IMR-90 (cell line): Measurements from ENCODE around the gene CSRNP3. TPM values are rescaled to one million over a fixed set of nuclear protein-coding genes. Genes with fewer than 3 reads are reported as not detected.

ENCODE experiments used
- ATAC-seq: fragments of 200-7000 bp; cut with Tn5 transposase; 2 replicates; pipeline ENCODE4 v1.9.1; 2020; ENCODE audit warnings: low read depth, mild to moderate bottlenecking, moderate library complexity
- BruUV-seq: library from RNA; stranded (reverse); fragments of 400-500 nt; replicated peaks from 2 replicates; lab custom pipeline; 2021; lab: Mats Ljungman, UMichigan
- CTCF ChIA-PET: fragments of 300-600 bp; formaldehyde crosslinking; extraction: SDS; loops from one replicate; lab custom pipeline; 2021; ENCODE audit warnings: antibody characterized with exemption; lab: Yijun Ruan, JAX
- POLR2A ChIA-PET: fragments of 300-600 bp; sonication (Branson Sonifier 250); formaldehyde crosslinking; loops from one replicate; lab custom pipeline; 2022; ENCODE audit warnings: antibody characterized with exemption; ENCODE audit not compliant: unreplicated experiment; lab: Charles Lee
- DNase-seq: peaks from one replicate; pipeline ENCODE4 v3.0.0; 2013
- H2AFZ ChIP-seq: replicated peaks from 2 replicates; pipeline ENCODE3; 2013; ENCODE audit warnings: low read length, mild to moderate bottlenecking; ENCODE audit not compliant: poor library complexity
- H2AK5ac ChIP-seq: 2 replicates; pipeline ENCODE4 v1.6.1; 2013; ENCODE audit warnings: low read depth, low read length, inconsistent platforms
- H2AK9ac ChIP-seq: replicated peaks from 2 replicates; pipeline ENCODE3; 2013; ENCODE audit warnings: mild to moderate bottlenecking, low read depth, low read length, moderate library complexity; ENCODE audit not compliant: poor library complexity
- H2BK120ac ChIP-seq: 2 replicates; pipeline ENCODE4 v1.6.1; 2013; ENCODE audit warnings: low read depth, low read length, inconsistent platforms
- H2BK15ac ChIP-seq: 3 replicates; pipeline ENCODE4 v1.6.1; 2013; ENCODE audit warnings: low read depth, low read length, inconsistent platforms
- H2BK20ac ChIP-seq: 2 replicates; pipeline ENCODE4 v1.6.1; 2013; ENCODE audit warnings: low read depth, mild to moderate bottlenecking, inconsistent platforms, low read length, moderate library complexity
- H2BK5ac ChIP-seq: 2 replicates; pipeline ENCODE4 v1.6.1; 2013; ENCODE audit warnings: mild to moderate bottlenecking, low read depth, low read length, inconsistent platforms; ENCODE audit not compliant: poor library complexity, severe bottlenecking
- H3K14ac ChIP-seq: replicated peaks from 2 replicates; pipeline ENCODE4 v1.6.1; 2013; ENCODE audit warnings: low read depth, low read length, inconsistent platforms
- H3K18ac ChIP-seq: 2 replicates; pipeline ENCODE4 v1.6.1; 2013; ENCODE audit warnings: low read depth, low read length, control low read depth
- H3K23ac ChIP-seq: 2 replicates; pipeline ENCODE4 v1.6.1; 2013; ENCODE audit warnings: low read depth, low read length, inconsistent platforms
- H3K27ac ChIP-seq: 2 replicates; pipeline ENCODE4 v1.5.1; 2013; ENCODE audit warnings: mild to moderate bottlenecking, control low read depth, low read length; ENCODE audit not compliant: insufficient read depth
- H3K27me3 ChIP-seq: 2 replicates; pipeline ENCODE4 v1.6.1; 2013; ENCODE audit warnings: low read length; ENCODE audit not compliant: control insufficient read depth, insufficient read depth
- H3K36me3 ChIP-seq: 2 replicates; pipeline ENCODE4 v1.6.1; 2013; ENCODE audit warnings: low read length, mixed read lengths; ENCODE audit not compliant: control insufficient read depth, insufficient read depth
- H3K4ac ChIP-seq: 2 replicates; pipeline ENCODE4 v1.6.1; 2013; ENCODE audit warnings: low read depth, low read length, inconsistent platforms
- H3K4me1 ChIP-seq: 2 replicates; pipeline ENCODE4 v1.6.1; 2013; ENCODE audit warnings: low read length, mixed read lengths; ENCODE audit not compliant: control insufficient read depth, insufficient read depth
- H3K4me2 ChIP-seq: 2 replicates; pipeline ENCODE4 v1.6.1; 2013; ENCODE audit warnings: low read depth, mild to moderate bottlenecking, control low read depth, low read length, moderate library complexity
- H3K4me3 ChIP-seq: 2 replicates; pipeline ENCODE4 v1.5.1; 2013; ENCODE audit warnings: low read depth, mild to moderate bottlenecking, control low read depth, low read length, moderate library complexity; ENCODE audit not compliant: insufficient read depth
- H3K56ac ChIP-seq: 2 replicates; pipeline ENCODE4 v1.6.1; 2013; ENCODE audit warnings: low read length, inconsistent platforms; ENCODE audit not compliant: insufficient read depth; ENCODE audit errors: extremely low read depth
- H3K79me1 ChIP-seq, 2 experiments: 2 replicates each; pipeline ENCODE4 v1.6.1; 2013; ENCODE audit warnings: low read length in 2 of 2, inconsistent platforms in 1 of 2, low read depth in 1 of 2
- H3K9ac ChIP-seq: 2 replicates; pipeline ENCODE4 v1.6.1; 2013; ENCODE audit warnings: low read depth, low read length, control low read depth
- H3K9me1 ChIP-seq: 2 replicates; pipeline ENCODE4 v1.6.1; 2013; ENCODE audit warnings: low read length, inconsistent platforms; ENCODE audit not compliant: insufficient read depth
- H3K9me3 ChIP-seq: 2 replicates; pipeline ENCODE4 v1.6.1; 2013; ENCODE audit warnings: low read length; ENCODE audit not compliant: control insufficient read depth, insufficient read depth
- H4K20me1 ChIP-seq: 2 replicates; pipeline ENCODE4 v1.6.1; 2013; ENCODE audit warnings: low read length, inconsistent platforms; ENCODE audit not compliant: insufficient read depth
- H4K5ac ChIP-seq: 2 replicates; pipeline ENCODE4 v1.6.1; 2013; ENCODE audit warnings: mild to moderate bottlenecking, low read depth, low read length, control low read depth
- H4K8ac ChIP-seq, 2 experiments: 2 replicates each; pipeline ENCODE4 v1.6.1; 2013; ENCODE audit warnings: low read depth in 2 of 2, low read length in 2 of 2, control low read depth in 1 of 2, inconsistent platforms in 1 of 2
- H4K91ac ChIP-seq: 2 replicates; pipeline ENCODE4 v1.6.1; 2013; ENCODE audit warnings: low read depth, low read length, inconsistent platforms; ENCODE audit not compliant: insufficient read depth
- BHLHE40 ChIP-seq: fragments of 150-350 bp; IDR thresholded peaks from 2 replicates; pipeline ENCODE4 v1.6.1; 2016; ENCODE audit warnings: mild to moderate bottlenecking, low read depth, low read length
- CEBPB ChIP-seq: IDR thresholded peaks from 2 replicates; pipeline ENCODE4 v1.6.1; 2012; ENCODE audit warnings: low read depth, low read length, improper control_type of control experiment
- CHD1 ChIP-seq: IDR thresholded peaks from 2 replicates; pipeline ENCODE4 v1.6.1; 2012; ENCODE audit warnings: low read depth, low read length, improper control_type of control experiment
- FOS ChIP-seq: fragments of 150-350 bp; IDR thresholded peaks from 2 replicates; pipeline ENCODE4 v1.6.1; 2016; ENCODE audit warnings: low read depth, low read length
- MAFK ChIP-seq: IDR thresholded peaks from 2 replicates; pipeline ENCODE4 v1.6.1; 2012; ENCODE audit warnings: low read depth, low read length, improper control_type of control experiment
- MAZ ChIP-seq: IDR thresholded peaks from 2 replicates; pipeline ENCODE4 v1.6.1; 2012; ENCODE audit warnings: low read depth, mild to moderate bottlenecking, low read length, improper control_type of control experiment, moderate library complexity, borderline replicate concordance
- MXI1 ChIP-seq: IDR thresholded peaks from 2 replicates; pipeline ENCODE4 v1.6.1; 2012; ENCODE audit warnings: low read depth, mild to moderate bottlenecking, low read length, moderate library complexity, borderline replicate concordance
- NFE2L2 ChIP-seq: fragments of 150-350 bp; IDR thresholded peaks from 2 replicates; pipeline ENCODE4 v1.6.1; 2016; ENCODE audit warnings: low read depth, mild to moderate bottlenecking, low read length
- POLR2A ChIP-seq: IDR thresholded peaks from 2 replicates; pipeline ENCODE4 v1.6.1; 2012; ENCODE audit warnings: mild to moderate bottlenecking, low read depth, low read length
- RAD21 ChIP-seq: IDR thresholded peaks from 2 replicates; pipeline ENCODE4 v1.6.1; 2012; ENCODE audit warnings: low read length, improper control_type of control experiment
- RCOR1 ChIP-seq: IDR thresholded peaks from 2 replicates; pipeline ENCODE4 v1.6.1; 2012; ENCODE audit warnings: mild to moderate bottlenecking, low read length, improper control_type of control experiment; ENCODE audit not compliant: insufficient replicate concordance
- RFX5 ChIP-seq: IDR thresholded peaks from 2 replicates; pipeline ENCODE4 v1.8.0; 2012; ENCODE audit warnings: low read depth, mild to moderate bottlenecking, low read length, moderate library complexity
- SMC3 ChIP-seq: fragments of 150-350 bp; IDR thresholded peaks from 2 replicates; pipeline ENCODE4 v1.6.1; 2016; ENCODE audit warnings: low read depth, mild to moderate bottlenecking, antibody characterized with exemption, low read length, moderate library complexity
- WGBS, 2 experiments: methylation state at CpG; one replicate each; pipeline versions ENCODE4 v1.1.5 to v1.1.7; 2013; ENCODE audit warnings: missing lambda C conversion rate in 2 of 2; ENCODE audit not compliant: insufficient read length in 1 of 2; ENCODE audit errors: extremely low coverage in 2 of 2; 5-methylcytosine and 5-hydroxymethylcytosine counted together
- dilution Hi-C: fragments of 300-500 bp; cut with HindIII; formaldehyde crosslinking; loops from one replicate; pipeline ENCODE4 v1.14.3; 2018; ENCODE audit warnings: low sequenced_read_pairs; ENCODE audit not compliant: unreplicated experiment
- in situ Hi-C: fragments of 300-500 bp; cut with MboI; formaldehyde crosslinking; loops from 3 replicates; pipeline ENCODE4 v1.14.3; 2019; ENCODE audit warnings: low sequenced_read_pairs, inconsistent platforms, mixed read lengths
- intact Hi-C: fragments of 100-400 bp; cut with micrococcal nuclease; formaldehyde crosslinking; loops from 2 replicates; pipeline ENCODE4 v1.10.0; 2022
- polyA plus RNA-seq, 3 experiments: library from polyadenylated mRNA; depleted of rRNA; stranded (reverse); fragments of >200 nt; gene quantifications; 2 replicates each; pipeline ENCODE4 v1.2.3, GENCODE V29; 2012; ENCODE audit warnings: low replicate concordance in 1 of 3
- total RNA-seq: library from RNA; depleted of rRNA; stranded (reverse); fragments of >200 nt; gene quantifications from 2 replicates; pipeline ENCODE4 v1.2.3, GENCODE V29; 2012
- TF ChIP-seq, protein P1 (sequence below): fragments of 150-350 bp; IDR thresholded peaks from 2 replicates; pipeline ENCODE4 v1.6.1; 2017; ENCODE audit warnings: mild to moderate bottlenecking, antibody characterized with exemption, low read length, low read depth
- TF ChIP-seq, protein P2 (sequence below): fragments of 150-350 bp; IDR thresholded peaks from 2 replicates; pipeline ENCODE4 v1.6.1; 2016; ENCODE audit warnings: low read depth, mild to moderate bottlenecking, low read length, moderate library complexity, borderline replicate concordance

The CSRNP3 gene
- total and polyA plus RNA-seq, 2 of the 4 experiments (the other 2 are of a cell fraction): 0.21 to 0.72 TPM

DNA sequence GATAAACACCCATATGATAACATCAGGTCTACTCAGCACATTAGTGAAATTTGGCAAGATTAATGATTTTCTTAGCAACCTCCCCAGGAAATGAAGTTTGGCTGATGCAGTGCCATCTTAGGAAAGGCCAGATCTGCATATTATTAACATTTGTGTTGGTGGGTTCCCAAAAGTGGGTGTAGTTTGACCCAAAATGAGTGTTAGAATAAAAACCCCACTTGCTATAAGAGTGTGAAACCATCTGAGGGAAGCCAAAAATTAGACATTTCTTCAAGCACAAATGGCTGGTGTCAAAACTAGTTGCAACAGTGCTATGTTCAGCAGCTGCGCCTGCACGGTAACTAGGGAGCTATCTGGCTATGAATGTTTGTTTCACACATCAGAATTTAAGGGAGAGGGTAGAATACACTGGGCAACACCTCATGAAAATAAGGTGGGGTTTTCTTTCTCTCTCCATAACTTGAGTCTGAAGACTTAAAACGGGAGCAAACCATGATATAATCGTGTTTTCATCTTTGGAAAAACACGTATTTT, 15.9 kb upstream of the CSRNP3 start:
- Histone ChIP-seq H4K20me1 (no peaks in the 10 kb centered on the region), H3K4ac (no peak overlapping the region), H3K14ac (no peak overlapping the region), H4K8ac (no peak overlapping the region), H2BK15ac (no peak overlapping the region), H3K27me3 (no peaks in the 10 kb centered on the region), H3K9me1 (no peaks in the 10 kb centered on the region), H3K4me1 (no peaks in the 10 kb centered on the region), H3K9ac (no peak overlapping the region), H4K5ac (no peak overlapping the region), H3K36me3 (no peaks in the 10 kb centered on the region), H3K23ac (no peak overlapping the region), H3K18ac (no peak overlapping the region), H3K4me3 (no peak overlapping the region), H4K91ac (no peak overlapping the region), H2BK120ac (no peak overlapping the region), H2BK20ac (no peak overlapping the region), H3K79me1 (no peaks in the 10 kb centered on the region), H3K56ac (no peak overlapping the region), H2AK5ac (no peak overlapping the region), H2BK5ac (no peak overlapping the region), H3K27ac (no peak overlapping the region), H3K9me3 (no peaks in the 10 kb centered on the region), H2AK9ac (no peak overlapping the region), H2AFZ (no peak overlapping the region), H3K4me2 (no peak overlapping the region)
- CTCF ChIA-PET: interaction anchor here (0.7 kb wide), 1 partner anchor 1709 kb away, joined by 5 read pairs; no protein-coding TSS in a partner anchor
- intact Hi-C loops: no loop called here
- POLR2A ChIA-PET: no interaction called here
- dilution Hi-C loops: no loop called here
- ATAC-seq: no peak
- WGBS, 2 experiments: 70% methylated on average over 3 of the region's 5 CpGs; no CpG with 5 or more reads in 1 of the 2 experiments
- in situ Hi-C loops: no loop called here
- no TSS peak for BruUV-seq
- no peak for TF ChIP-seq FOS
- TF ChIP-seq NFE2L2: no peak
- TF ChIP-seq MAZ: no peak
- TF ChIP-seq MXI1: no peak
- TF ChIP-seq, protein P1, sequence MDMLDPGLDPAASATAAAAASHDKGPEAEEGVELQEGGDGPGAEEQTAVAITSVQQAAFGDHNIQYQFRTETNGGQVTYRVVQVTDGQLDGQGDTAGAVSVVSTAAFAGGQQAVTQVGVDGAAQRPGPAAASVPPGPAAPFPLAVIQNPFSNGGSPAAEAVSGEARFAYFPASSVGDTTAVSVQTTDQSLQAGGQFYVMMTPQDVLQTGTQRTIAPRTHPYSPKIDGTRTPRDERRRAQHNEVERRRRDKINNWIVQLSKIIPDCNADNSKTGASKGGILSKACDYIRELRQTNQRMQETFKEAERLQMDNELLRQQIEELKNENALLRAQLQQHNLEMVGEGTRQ: no peak
- TF ChIP-seq, protein P2, sequence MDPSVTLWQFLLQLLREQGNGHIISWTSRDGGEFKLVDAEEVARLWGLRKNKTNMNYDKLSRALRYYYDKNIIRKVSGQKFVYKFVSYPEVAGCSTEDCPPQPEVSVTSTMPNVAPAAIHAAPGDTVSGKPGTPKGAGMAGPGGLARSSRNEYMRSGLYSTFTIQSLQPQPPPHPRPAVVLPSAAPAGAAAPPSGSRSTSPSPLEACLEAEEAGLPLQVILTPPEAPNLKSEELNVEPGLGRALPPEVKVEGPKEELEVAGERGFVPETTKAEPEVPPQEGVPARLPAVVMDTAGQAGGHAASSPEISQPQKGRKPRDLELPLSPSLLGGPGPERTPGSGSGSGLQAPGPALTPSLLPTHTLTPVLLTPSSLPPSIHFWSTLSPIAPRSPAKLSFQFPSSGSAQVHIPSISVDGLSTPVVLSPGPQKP: no peak
- TF ChIP-seq BHLHE40: no peak
- no peak for TF ChIP-seq MAFK
- no peak for TF ChIP-seq CEBPB
- TF ChIP-seq POLR2A: no peak
- no peak for TF ChIP-seq RAD21
- TF ChIP-seq RFX5: no peak
- TF ChIP-seq SMC3: no peak
- no peak for TF ChIP-seq CHD1
- TF ChIP-seq RCOR1: no peak
- DNase-seq: no peak
